H9 (cell line): ENCODE data around the gene DEAF1. TPM values are rescaled to one million over a fixed set of nuclear protein-coding genes. Genes with fewer than 3 reads are reported as not detected.

Experiments used
- DNase-seq: peaks from one replicate; pipeline ENCODE4 v3.0.0-alpha.2; 2017
- H2AFZ ChIP-seq: one replicate; pipeline ENCODE4 v1.6.1; 2013; ENCODE audit warnings: mild to moderate bottlenecking, low read length, control low read depth, moderate library complexity
- H2AK5ac ChIP-seq: 2 replicates; pipeline ENCODE4 v1.6.1; 2013; ENCODE audit warnings: low read length, control low read depth, mixed read lengths; ENCODE audit not compliant: insufficient read length
- H2BK120ac ChIP-seq: one replicate; pipeline ENCODE4 v1.6.1; 2013; ENCODE audit warnings: low read depth, mild to moderate bottlenecking, low read length, control low read depth, inconsistent platforms; ENCODE audit not compliant: poor library complexity, severe bottlenecking
- H2BK12ac ChIP-seq: 2 replicates; pipeline ENCODE4 v1.6.1; 2013; ENCODE audit warnings: low read length, control low read depth, mixed read lengths, low read depth; ENCODE audit not compliant: insufficient read length
- H2BK15ac ChIP-seq: 2 replicates; pipeline ENCODE4 v1.6.1; 2013; ENCODE audit warnings: low read depth, low read length, control low read depth
- H2BK20ac ChIP-seq: one replicate; pipeline ENCODE4 v1.6.1; 2013; ENCODE audit warnings: low read depth, mild to moderate bottlenecking, low read length, control low read depth, inconsistent platforms; ENCODE audit not compliant: poor library complexity, severe bottlenecking
- H2BK5ac ChIP-seq: 2 replicates; pipeline ENCODE4 v1.6.1; 2013; ENCODE audit warnings: low read length, control low read depth, mixed read lengths; ENCODE audit not compliant: insufficient read length
- H3K14ac ChIP-seq: 2 replicates; pipeline ENCODE4 v1.6.1; 2013; ENCODE audit warnings: low read length, control low read depth; ENCODE audit not compliant: insufficient read depth
- H3K18ac ChIP-seq: 2 replicates; pipeline ENCODE4 v1.6.1; 2013; ENCODE audit warnings: low read depth, mild to moderate bottlenecking, mixed read lengths, low read length, control low read depth; ENCODE audit not compliant: insufficient read length
- H3K23ac ChIP-seq: 2 replicates; pipeline ENCODE4 v1.6.1; 2013; ENCODE audit warnings: low read length, control low read depth, mixed read lengths, low read depth; ENCODE audit not compliant: insufficient read length
- H3K23me2 ChIP-seq: 2 replicates; pipeline ENCODE4 v1.6.1; 2013; ENCODE audit warnings: low read depth, mild to moderate bottlenecking, mixed read lengths, low read length, control low read depth; ENCODE audit not compliant: insufficient read length, poor library complexity, severe bottlenecking
- H3K27ac ChIP-seq: 2 replicates; pipeline ENCODE4 v1.5.1; 2013; ENCODE audit warnings: low read length, control low read depth, mixed read lengths, low read depth; ENCODE audit not compliant: insufficient read length
- H3K27me3 ChIP-seq: 2 replicates; pipeline ENCODE4 v1.6.1; 2013; ENCODE audit warnings: low read length, control low read depth, inconsistent platforms; ENCODE audit not compliant: insufficient read depth
- H3K4ac ChIP-seq: 2 replicates; pipeline ENCODE4 v1.6.1; 2013; ENCODE audit warnings: low read depth, mild to moderate bottlenecking, control low read depth, inconsistent platforms, low read length, moderate library complexity
- H3K4me1 ChIP-seq: 2 replicates; pipeline ENCODE4 v1.6.1; 2013; ENCODE audit warnings: low read length, control low read depth, inconsistent platforms; ENCODE audit not compliant: insufficient read depth
- H3K4me2 ChIP-seq: 2 replicates; pipeline ENCODE4 v1.6.1; 2013; ENCODE audit warnings: low read length, control low read depth, mixed read lengths; ENCODE audit not compliant: insufficient read length, insufficient read depth
- H3K56ac ChIP-seq: 2 replicates; pipeline ENCODE4 v1.6.1; 2013; ENCODE audit warnings: low read depth, mild to moderate bottlenecking, mixed read lengths, low read length, control low read depth; ENCODE audit not compliant: insufficient read length
- H3K79me1 ChIP-seq: 2 replicates; pipeline ENCODE4 v1.6.1; 2013; ENCODE audit warnings: low read depth, mild to moderate bottlenecking, moderate library complexity, low read length, control low read depth, inconsistent platforms; ENCODE audit not compliant: insufficient read depth, poor library complexity, severe bottlenecking
- H3K79me2 ChIP-seq: 2 replicates; pipeline ENCODE4 v1.6.1; 2013; ENCODE audit warnings: low read length, control low read depth, inconsistent platforms; ENCODE audit not compliant: insufficient read depth
- H3K9ac ChIP-seq: 2 replicates; pipeline ENCODE4 v1.6.1; 2013; ENCODE audit warnings: low read length, control low read depth, mixed read lengths; ENCODE audit not compliant: insufficient read length; ENCODE audit errors: extremely low read depth
- H3K9me3 ChIP-seq: one replicate; pipeline ENCODE4 v1.6.1; 2013; ENCODE audit warnings: low read depth, low read length, inconsistent platforms; ENCODE audit not compliant: control insufficient read depth
- H3T11ph ChIP-seq: one replicate; pipeline ENCODE4 v1.6.1; 2013; ENCODE audit warnings: mild to moderate bottlenecking, low read length, control low read depth, inconsistent platforms
- H4K20me1 ChIP-seq: one replicate; pipeline ENCODE4 v1.6.1; 2013; ENCODE audit not compliant: control insufficient read depth, insufficient read length, insufficient read depth
- H4K5ac ChIP-seq: 2 replicates; pipeline ENCODE4 v1.6.1; 2013; ENCODE audit warnings: low read depth, mild to moderate bottlenecking, mixed read lengths, low read length, control low read depth; ENCODE audit not compliant: insufficient read length
- H4K8ac ChIP-seq: replicated peaks from 2 replicates; pipeline ENCODE4 v1.6.1; 2013; ENCODE audit warnings: low read length, control low read depth, mixed read lengths, low read depth; ENCODE audit not compliant: insufficient read length
- H4K91ac ChIP-seq: 2 replicates; pipeline ENCODE4 v1.6.1; 2013; ENCODE audit warnings: low read depth, mild to moderate bottlenecking, moderate library complexity, mixed read lengths, low read length, control low read depth; ENCODE audit not compliant: insufficient read length
- H3K27ac Mint-ChIP-seq, 3 experiments: 2 replicates in 2 of 3; 3 replicates in 1 of 3; pipeline ENCODE4 v1.8.0; 2020 to 2021; ENCODE audit warnings: mixed read lengths in 3 of 3, mild to moderate bottlenecking in 1 of 3, moderate library complexity in 1 of 3
- H3K27me3 Mint-ChIP-seq: 2 replicates; pipeline ENCODE4 v1.8.0; 2021; ENCODE audit warnings: low read depth, mild to moderate bottlenecking, moderate library complexity, mixed read lengths
- H3K36me3 Mint-ChIP-seq, 3 experiments: 2 replicates in 2 of 3; 3 replicates in 1 of 3; pipeline ENCODE4 v1.8.0; 2020 to 2021; ENCODE audit warnings: low read depth in 3 of 3, mixed read lengths in 3 of 3; ENCODE audit not compliant: insufficient read depth in 1 of 3
- H3K4me1 Mint-ChIP-seq, 2 experiments: 2 replicates each; pipeline ENCODE4 v1.8.0; 2020; ENCODE audit warnings: mixed read lengths in 2 of 2
- H3K4me3 Mint-ChIP-seq, 2 experiments: 2 replicates in 1 of 2; 3 replicates in 1 of 2; pipeline ENCODE4 v1.8.0; 2020 to 2021; ENCODE audit warnings: mild to moderate bottlenecking in 2 of 2, mixed read lengths in 2 of 2, moderate library complexity in 1 of 2
- H3K9me3 Mint-ChIP-seq, 2 experiments: 2 replicates in 1 of 2; 3 replicates in 1 of 2; pipeline ENCODE4 v1.8.0; 2020; ENCODE audit warnings: mild to moderate bottlenecking in 2 of 2, mixed read lengths in 2 of 2, moderate library complexity in 1 of 2
- CTCF ChIP-seq: fragments of 200-600 bp; sonication (generic); conservative IDR thresholded peaks from 3 replicates; pipeline ENCODE4 v1.8.0; 2021; ENCODE audit warnings: antibody characterized with exemption, mild to moderate bottlenecking
- whole genome bisulfite sequencing: extraction: QIAGEN DNeasy Blood & Tissue Kit; methylation state at CpG from one replicate; pipeline ENCODE4 v1.1.7; 2013; ENCODE audit warnings: missing lambda C conversion rate, low lambda C conversion rate, mixed read lengths; ENCODE audit not compliant: insufficient read length; ENCODE audit errors: extremely low coverage; 5-methylcytosine and 5-hydroxymethylcytosine counted together
- total RNA-seq: library from RNA; stranded (reverse); gene quantifications from 2 replicates; pipeline ENCODE4 v1.2.1, GENCODE V29; 2021

The DEAF1 gene
- total RNA-seq, 1 experiment from 2014 or later, result 67.3 TPM

- Histone ChIP-seq H2BK5ac (no peak overlapping the region), H3K79me2 (no peaks in the 10 kb centered on the region), H3K27me3 (peaks cover 33% of the 10 kb centered on the region), H3T11ph (no peak overlapping the region), H3K79me1 (no peaks in the 10 kb centered on the region), H3K27ac (no peak overlapping the region), H3K56ac (no peak overlapping the region), H4K91ac (no peak overlapping the region), H4K8ac (no peak overlapping the region), H2BK20ac (no peak overlapping the region), H3K9ac (no peak overlapping the region), H3K14ac (no peak overlapping the region), H4K20me1 (no peaks in the 10 kb centered on the region), H3K4me1 (no peaks in the 10 kb centered on the region; the same call in 1 of the 2 replicates), H2BK15ac (no peak overlapping the region), H3K9me3 (no peaks in the 10 kb centered on the region), H3K4me2 (peak overlapping the region; percentile 33), H2AK5ac (no peak overlapping the region), H2BK120ac (no peak overlapping the region), H4K5ac (no peak overlapping the region), H3K23me2 (peaks cover 19% of the 10 kb centered on the region), H3K23ac (no peak overlapping the region), H2AFZ (no peak overlapping the region), H3K4ac (no peak overlapping the region), H2BK12ac (no peak overlapping the region), H3K18ac (no peak overlapping the region)
- H3K4me3 Mint-ChIP-seq, result peak overlapping the region; percentile 66 to 80
- no peak for TF ChIP-seq CTCF
- no peaks in the 10 kb centered on the region; a peak in 2 of 5 replicates for H3K9me3 Mint-ChIP-seq
- peaks cover 0 to 15% (median 0%) of the 10 kb centered on the region in 3 experiments; a peak in 2 of 7 replicates for H3K36me3 Mint-ChIP-seq
- peaks cover 56% of the 10 kb centered on the region for H3K27me3 Mint-ChIP-seq
- DNase-seq, result no peak
- peaks cover 18 to 28% of the 10 kb centered on the region in 2 experiments for H3K4me1 Mint-ChIP-seq
- H3K27ac Mint-ChIP-seq, result no peak overlapping the region; a peak in 1 of 7 replicates
- no CpG with 5 or more reads among the region's 34 CpGs for WGBS
These were observed 57.8 kb downstream of the DEAF1 start for GRCh38 chr11:637333-637592.
